ENCODE measurements around the gene SYPL1.

Gene SYPL1

GRCh38 chr7:106083717-106084116 is 28.4 kb downstream of the SYPL1 start:
- TF ChIP-seq CTCF (IDR thresholded peaks at IDR 0.05; ENCODE audit: insufficient read depth, low read length) (no peak), SPI1 (IDR thresholded peaks at IDR 0.05; ENCODE audit: borderline replicate concordance, low read depth) (no peak), POLR2AphosphoS5 (IDR thresholded peaks at IDR 0.05; ENCODE audit: low read depth) (no peak)
- H3K27me3 ChIP-seq (ENCODE audit: insufficient read depth, poor library complexity, severe bottlenecking), result no peaks in the 10 kb centered on the region
- no peak overlapping the region for H3K4me3 ChIP-seq (replicated peaks; ENCODE audit: insufficient read depth, low read length)
- DNase-seq (ENCODE audit: low read depth in 1 of 2, low spot score in 1 of 2), result no peak
- H3K27ac ChIP-seq (replicated peaks), result no peak overlapping the region

GRCh38 chr7:106082087-106082854 is 29.8 kb downstream of the SYPL1 start:
- DNase-seq (ENCODE audit: low read depth in 1 of 2, low spot score in 1 of 2), result no peak
- Histone ChIP-seq H3K4me3 (replicated peaks; ENCODE audit: insufficient read depth, low read length) (no peak overlapping the region), H3K27me3 (ENCODE audit: insufficient read depth, poor library complexity, severe bottlenecking) (no peaks in the 10 kb centered on the region), H3K27ac (replicated peaks) (no peak overlapping the region)
- TF ChIP-seq REST (IDR thresholded peaks at IDR 0.05; ENCODE audit: insufficient replicate concordance, low read depth) (no peak), CTCF (IDR thresholded peaks at IDR 0.05; ENCODE audit: insufficient read depth, low read length) (no peak), GABPA (IDR thresholded peaks at IDR 0.05; ENCODE audit: low read depth) (no peak), POLR2AphosphoS5 (IDR thresholded peaks at IDR 0.05; ENCODE audit: low read depth) (no peak), SPI1 (IDR thresholded peaks at IDR 0.05; ENCODE audit: borderline replicate concordance, low read depth) (no peak)

- Histone ChIP-seq H3K27ac (replicated peaks) (no peak overlapping the region), H3K4me3 (replicated peaks; ENCODE audit: insufficient read depth, low read length) (no peak overlapping the region), H3K27me3 (ENCODE audit: insufficient read depth, poor library complexity, severe bottlenecking) (no peaks in the 10 kb centered on the region)
- no peak for TF ChIP-seq CTCF (IDR thresholded peaks at IDR 0.05; ENCODE audit: insufficient read depth, low read length)
- TF ChIP-seq SPI1 (IDR thresholded peaks at IDR 0.05; ENCODE audit: borderline replicate concordance, low read depth), result no peak
- TF ChIP-seq POLR2AphosphoS5 (IDR thresholded peaks at IDR 0.05; ENCODE audit: low read depth), result no peak
- no peak for TF ChIP-seq GABPA (IDR thresholded peaks at IDR 0.05; ENCODE audit: low read depth)
- no peak for TF ChIP-seq REST (IDR thresholded peaks at IDR 0.05; ENCODE audit: insufficient replicate concordance, low read depth)
- no peak for DNase-seq (ENCODE audit: low read depth in 1 of 2, low spot score in 1 of 2)
These were observed 31.7 kb downstream of the SYPL1 start for GRCh38 chr7:106080300-106080987.

Data from HL-60 (cell line).